IMR-90 (cell line): ENCODE results near the gene GBA2. TPM values are rescaled to one million over a fixed set of nuclear protein-coding genes. Genes with fewer than 3 reads are reported as not detected.
A peak's percentile ranks its signal among the peaks of the same experiment; 100 is the strongest.

Experiments used
- ATAC-seq: fragments of 200-7000 bp; cut with Tn5 transposase; 2 replicates; pipeline ENCODE4 v1.9.1; 2020; ENCODE audit warnings: low read depth, mild to moderate bottlenecking, moderate library complexity
- BruUV-seq: library from RNA; stranded (reverse); fragments of 400-500 nt; replicated peaks from 2 replicates; lab custom pipeline; 2021; lab: Mats Ljungman, UMichigan
- CTCF ChIA-PET: fragments of 300-600 bp; formaldehyde crosslinking; extraction: SDS; loops from one replicate; lab custom pipeline; 2021; ENCODE audit warnings: antibody characterized with exemption; lab: Yijun Ruan, JAX
- POLR2A ChIA-PET: fragments of 300-600 bp; sonication (Branson Sonifier 250); formaldehyde crosslinking; loops from one replicate; lab custom pipeline; 2022; ENCODE audit warnings: antibody characterized with exemption; ENCODE audit not compliant: unreplicated experiment; lab: Charles Lee
- DNase-seq: peaks from one replicate; pipeline ENCODE4 v3.0.0; 2013
- H2AFZ ChIP-seq: replicated peaks from 2 replicates; pipeline ENCODE3; 2013; ENCODE audit warnings: low read length, mild to moderate bottlenecking; ENCODE audit not compliant: poor library complexity
- H2AK5ac ChIP-seq: 2 replicates; pipeline ENCODE4 v1.6.1; 2013; ENCODE audit warnings: low read depth, low read length, inconsistent platforms
- H2AK9ac ChIP-seq: replicated peaks from 2 replicates; pipeline ENCODE3; 2013; ENCODE audit warnings: mild to moderate bottlenecking, low read depth, low read length, moderate library complexity; ENCODE audit not compliant: poor library complexity
- H2BK120ac ChIP-seq: 2 replicates; pipeline ENCODE4 v1.6.1; 2013; ENCODE audit warnings: low read depth, low read length, inconsistent platforms
- H2BK15ac ChIP-seq: 3 replicates; pipeline ENCODE4 v1.6.1; 2013; ENCODE audit warnings: low read depth, low read length, inconsistent platforms
- H2BK20ac ChIP-seq: 2 replicates; pipeline ENCODE4 v1.6.1; 2013; ENCODE audit warnings: low read depth, mild to moderate bottlenecking, inconsistent platforms, low read length, moderate library complexity
- H2BK5ac ChIP-seq: 2 replicates; pipeline ENCODE4 v1.6.1; 2013; ENCODE audit warnings: mild to moderate bottlenecking, low read depth, low read length, inconsistent platforms; ENCODE audit not compliant: poor library complexity, severe bottlenecking
- H3K14ac ChIP-seq: replicated peaks from 2 replicates; pipeline ENCODE4 v1.6.1; 2013; ENCODE audit warnings: low read depth, low read length, inconsistent platforms
- H3K18ac ChIP-seq: 2 replicates; pipeline ENCODE4 v1.6.1; 2013; ENCODE audit warnings: low read depth, low read length, control low read depth
- H3K23ac ChIP-seq: 2 replicates; pipeline ENCODE4 v1.6.1; 2013; ENCODE audit warnings: low read depth, low read length, inconsistent platforms
- H3K27ac ChIP-seq: 2 replicates; pipeline ENCODE4 v1.5.1; 2013; ENCODE audit warnings: mild to moderate bottlenecking, control low read depth, low read length; ENCODE audit not compliant: insufficient read depth
- H3K27me3 ChIP-seq: 2 replicates; pipeline ENCODE4 v1.6.1; 2013; ENCODE audit warnings: low read length; ENCODE audit not compliant: control insufficient read depth, insufficient read depth
- H3K36me3 ChIP-seq: 2 replicates; pipeline ENCODE4 v1.6.1; 2013; ENCODE audit warnings: low read length, mixed read lengths; ENCODE audit not compliant: control insufficient read depth, insufficient read depth
- H3K4ac ChIP-seq: 2 replicates; pipeline ENCODE4 v1.6.1; 2013; ENCODE audit warnings: low read depth, low read length, inconsistent platforms
- H3K4me1 ChIP-seq: 2 replicates; pipeline ENCODE4 v1.6.1; 2013; ENCODE audit warnings: low read length, mixed read lengths; ENCODE audit not compliant: control insufficient read depth, insufficient read depth
- H3K4me2 ChIP-seq: 2 replicates; pipeline ENCODE4 v1.6.1; 2013; ENCODE audit warnings: low read depth, mild to moderate bottlenecking, control low read depth, low read length, moderate library complexity
- H3K4me3 ChIP-seq: 2 replicates; pipeline ENCODE4 v1.5.1; 2013; ENCODE audit warnings: low read depth, mild to moderate bottlenecking, control low read depth, low read length, moderate library complexity; ENCODE audit not compliant: insufficient read depth
- H3K56ac ChIP-seq: 2 replicates; pipeline ENCODE4 v1.6.1; 2013; ENCODE audit warnings: low read length, inconsistent platforms; ENCODE audit not compliant: insufficient read depth; ENCODE audit errors: extremely low read depth
- H3K79me1 ChIP-seq, 2 experiments: 2 replicates each; pipeline ENCODE4 v1.6.1; 2013; ENCODE audit warnings: low read length in 2 of 2, inconsistent platforms in 1 of 2, low read depth in 1 of 2
- H3K9ac ChIP-seq: 2 replicates; pipeline ENCODE4 v1.6.1; 2013; ENCODE audit warnings: low read depth, low read length, control low read depth
- H3K9me1 ChIP-seq: 2 replicates; pipeline ENCODE4 v1.6.1; 2013; ENCODE audit warnings: low read length, inconsistent platforms; ENCODE audit not compliant: insufficient read depth
- H3K9me3 ChIP-seq: 2 replicates; pipeline ENCODE4 v1.6.1; 2013; ENCODE audit warnings: low read length; ENCODE audit not compliant: control insufficient read depth, insufficient read depth
- H4K20me1 ChIP-seq: 2 replicates; pipeline ENCODE4 v1.6.1; 2013; ENCODE audit warnings: low read length, inconsistent platforms; ENCODE audit not compliant: insufficient read depth
- H4K5ac ChIP-seq: 2 replicates; pipeline ENCODE4 v1.6.1; 2013; ENCODE audit warnings: mild to moderate bottlenecking, low read depth, low read length, control low read depth
- H4K8ac ChIP-seq, 2 experiments: 2 replicates each; pipeline ENCODE4 v1.6.1; 2013; ENCODE audit warnings: low read depth in 2 of 2, low read length in 2 of 2, control low read depth in 1 of 2, inconsistent platforms in 1 of 2
- H4K91ac ChIP-seq: 2 replicates; pipeline ENCODE4 v1.6.1; 2013; ENCODE audit warnings: low read depth, low read length, inconsistent platforms; ENCODE audit not compliant: insufficient read depth
- BHLHE40 ChIP-seq: fragments of 150-350 bp; IDR thresholded peaks from 2 replicates; pipeline ENCODE4 v1.6.1; 2016; ENCODE audit warnings: mild to moderate bottlenecking, low read depth, low read length
- CEBPB ChIP-seq: IDR thresholded peaks from 2 replicates; pipeline ENCODE4 v1.6.1; 2012; ENCODE audit warnings: low read depth, low read length, improper control_type of control experiment
- MAZ ChIP-seq: IDR thresholded peaks from 2 replicates; pipeline ENCODE4 v1.6.1; 2012; ENCODE audit warnings: low read depth, mild to moderate bottlenecking, low read length, improper control_type of control experiment, moderate library complexity, borderline replicate concordance
- MXI1 ChIP-seq: IDR thresholded peaks from 2 replicates; pipeline ENCODE4 v1.6.1; 2012; ENCODE audit warnings: low read depth, mild to moderate bottlenecking, low read length, moderate library complexity, borderline replicate concordance
- RAD21 ChIP-seq: IDR thresholded peaks from 2 replicates; pipeline ENCODE4 v1.6.1; 2012; ENCODE audit warnings: low read length, improper control_type of control experiment
- RCOR1 ChIP-seq: IDR thresholded peaks from 2 replicates; pipeline ENCODE4 v1.6.1; 2012; ENCODE audit warnings: mild to moderate bottlenecking, low read length, improper control_type of control experiment; ENCODE audit not compliant: insufficient replicate concordance
- SMC3 ChIP-seq: fragments of 150-350 bp; IDR thresholded peaks from 2 replicates; pipeline ENCODE4 v1.6.1; 2016; ENCODE audit warnings: low read depth, mild to moderate bottlenecking, antibody characterized with exemption, low read length, moderate library complexity
- WGBS, 2 experiments: methylation state at CpG; one replicate each; pipeline versions ENCODE4 v1.1.5 to v1.1.7; 2013; ENCODE audit warnings: missing lambda C conversion rate in 2 of 2; ENCODE audit not compliant: insufficient read length in 1 of 2; ENCODE audit errors: extremely low coverage in 2 of 2; 5-methylcytosine and 5-hydroxymethylcytosine counted together
- dilution Hi-C: fragments of 300-500 bp; cut with HindIII; formaldehyde crosslinking; loops from one replicate; pipeline ENCODE4 v1.14.3; 2018; ENCODE audit warnings: low sequenced_read_pairs; ENCODE audit not compliant: unreplicated experiment
- in situ Hi-C: fragments of 300-500 bp; cut with MboI; formaldehyde crosslinking; loops from 3 replicates; pipeline ENCODE4 v1.14.3; 2019; ENCODE audit warnings: low sequenced_read_pairs, inconsistent platforms, mixed read lengths
- intact Hi-C: fragments of 100-400 bp; cut with micrococcal nuclease; formaldehyde crosslinking; loops from 2 replicates; pipeline ENCODE4 v1.10.0; 2022
- polyA plus RNA-seq, 3 experiments: library from polyadenylated mRNA; depleted of rRNA; stranded (reverse); fragments of >200 nt; gene quantifications; 2 replicates each; pipeline ENCODE4 v1.2.3, GENCODE V29; 2012; ENCODE audit warnings: low replicate concordance in 1 of 3
- total RNA-seq: library from RNA; depleted of rRNA; stranded (reverse); fragments of >200 nt; gene quantifications from 2 replicates; pipeline ENCODE4 v1.2.3, GENCODE V29; 2012

GBA2 gene
- total and polyA plus RNA-seq, 2 of the 4 experiments (the other 2 are of a cell fraction) = 18.1 to 38.2 TPM

- Histone ChIP-seq H3K9ac (peak overlapping the region; percentile 95), H2AK5ac (peak overlapping the region; percentile 97), H3K56ac (peak overlapping the region; percentile 82), H3K9me3 (no peaks in the 10 kb centered on the region), H3K27me3 (no peaks in the 10 kb centered on the region), H2BK5ac (peak overlapping the region; percentile 98), H3K4me1 (peaks cover 19% of the 10 kb centered on the region), H4K20me1 (peaks cover 37% of the 10 kb centered on the region), H3K14ac (peak overlapping the region; percentile 91), H2AK9ac (peak overlapping the region; percentile 77), H3K4ac (peak overlapping the region; percentile 96), H3K4me3 (peak overlapping the region; percentile 56), H3K27ac (peak overlapping the region; percentile 98), H3K36me3 (peaks cover 28% of the 10 kb centered on the region), H4K5ac (peak overlapping the region; percentile 69), H2BK120ac (peak overlapping the region; percentile 75), H3K4me2 (peak overlapping the region; percentile 73), H3K18ac (peak overlapping the region; percentile 80), H4K91ac (peak overlapping the region; percentile 97), H4K8ac (peak overlapping the region; percentile 93 to 96), H3K79me1 (peaks cover 0 to 53% of the 10 kb centered on the region in 2 experiments), H2AFZ (peak overlapping the region; percentile 85), H3K23ac (peak overlapping the region; percentile 84; the same call in 1 of the 2 replicates), H2BK20ac (peak overlapping the region; percentile 30; the same call in 1 of the 2 replicates), H2BK15ac (peak overlapping the region; percentile 94; the same call in 1 of the 3 replicates), H3K9me1 (peaks cover 19% of the 10 kb centered on the region)
- dilution Hi-C loops = no loop called here
- no peak for TF ChIP-seq CEBPB
- TF ChIP-seq MAZ = no peak
- TF ChIP-seq RAD21 = no peak
- TF ChIP-seq BHLHE40 = no peak
- no peak for TF ChIP-seq MXI1
- TF ChIP-seq RCOR1 = no peak
- no peak for TF ChIP-seq SMC3
- TSS peak; percentile 79 for BruUV-seq
- intact Hi-C loops = loop anchor here (2.0 to 5.0 kb wide), 2 partner anchors 34 to 38 kb away; partner anchors contain the start of genes CCDC107 and RMRP
- in situ Hi-C loops = no loop called here
- DNase-seq (no peak), ATAC-seq (no peak)
- POLR2A ChIA-PET = interaction anchor here (0.6 to 2.6 kb wide), 7 partner anchors 8 to 41 kb away, joined by 3 to 25 read pairs (median 4); partner anchors contain the start of genes CREB3 and TLN1
- CTCF ChIA-PET = interaction anchor here (0.9 kb wide), 1 partner anchor 10 kb away, joined by 4 read pairs; no protein-coding TSS in a partner anchor
- WGBS, 2 experiments = no CpG with 5 or more reads among the region's 10 CpGs
Measured at GRCh38 chr9:35691334-35691650, 57.7 kb downstream of the GBA2 start.
